Liver (tissue), 9 donors: ENCODE measurements around the gene MUC21. TPM values are rescaled to one million over a fixed set of nuclear protein-coding genes. Genes with fewer than 3 reads are reported as not detected.

Experiments used
- DNase-seq: peaks from one replicate; pipeline ENCODE4 v3.0.0-alpha.2; 2017; ENCODE audit warnings: low spot score
- H3K27ac ChIP-seq, 2 donors: one replicate each; pipeline ENCODE4 v1.7.0; 2013; ENCODE audit warnings: inconsistent platforms in 2 of 2, low read length in 2 of 2, control low read depth in 1 of 2, low read depth in 1 of 2, mild to moderate bottlenecking in 1 of 2
- H3K27me3 ChIP-seq, 4 donors: one replicate each; pipeline versions ENCODE4 v1.6.1 to v1.7.0; 2013; ENCODE audit warnings: low read length in 3 of 4, inconsistent platforms in 1 of 4, mild to moderate bottlenecking in 1 of 4, moderate library complexity in 1 of 4; ENCODE audit not compliant: control insufficient read depth in 4 of 4, insufficient read depth in 4 of 4
- H3K36me3 ChIP-seq, 4 donors: one replicate each; pipeline versions ENCODE4 v1.6.1 to v1.7.0; 2013; ENCODE audit warnings: low read length in 3 of 4, mild to moderate bottlenecking in 3 of 4, low read depth in 1 of 4, moderate library complexity in 1 of 4; ENCODE audit not compliant: control insufficient read depth in 4 of 4, insufficient read depth in 3 of 4
- H3K4me1 ChIP-seq, 4 donors: one replicate each; pipeline versions ENCODE4 v1.6.1 to v1.7.0; 2013; ENCODE audit warnings: low read length in 3 of 4, mild to moderate bottlenecking in 3 of 4, moderate library complexity in 1 of 4; ENCODE audit not compliant: control insufficient read depth in 4 of 4, insufficient read depth in 4 of 4
- H3K4me3 ChIP-seq, 3 donors: one replicate each; pipeline versions ENCODE4 v1.6.1 to v1.7.0; 2013; ENCODE audit warnings: low read length in 3 of 3, control low read depth in 1 of 3, low read depth in 1 of 3, mild to moderate bottlenecking in 1 of 3
- H3K9ac ChIP-seq, 2 donors: one replicate each; pipeline ENCODE4 v1.7.0; 2013; ENCODE audit warnings: low read length in 2 of 2, mild to moderate bottlenecking in 2 of 2, moderate library complexity in 2 of 2, control low read depth in 1 of 2, low read depth in 1 of 2
- H3K9me3 ChIP-seq, 4 donors: one replicate each; pipeline versions ENCODE4 v1.6.1 to v1.7.0; 2013; ENCODE audit warnings: low read length in 3 of 4; ENCODE audit not compliant: control insufficient read depth in 4 of 4
- CTCF ChIP-seq: fragments of 150-350 bp; IDR thresholded peaks from 2 replicates; pipeline ENCODE4 v1.5.1; 2017; ENCODE audit warnings: improper control_type of control experiment, low read depth, low read length; ENCODE audit not compliant: missing input control
- EGR1 ChIP-seq, 2 donors: IDR thresholded peaks; 2 replicates each; pipeline ENCODE4 v1.6.1; 2016 to 2018; ENCODE audit warnings: antibody characterized with exemption in 2 of 2, low read depth in 2 of 2
- FOXA1 ChIP-seq: IDR thresholded peaks from 2 replicates; pipeline ENCODE4 v1.6.1; 2016; ENCODE audit warnings: antibody characterized with exemption
- FOXA2 ChIP-seq: IDR thresholded peaks from 2 replicates; pipeline ENCODE4 v1.6.1; 2016; ENCODE audit warnings: antibody characterized with exemption
- GABPA ChIP-seq, 2 donors: IDR thresholded peaks in 1 of 2; conservative IDR thresholded peaks in 1 of 2; 2 replicates each; pipeline ENCODE4 v1.6.1; 2016; ENCODE audit warnings: antibody characterized with exemption in 2 of 2, mild to moderate bottlenecking in 1 of 2, moderate library complexity in 1 of 2
- HNF4A ChIP-seq, 2 donors: conservative IDR thresholded peaks; 2 replicates each; pipeline ENCODE4 v1.6.1; 2016; ENCODE audit warnings: antibody characterized with exemption in 2 of 2, mild to moderate bottlenecking in 2 of 2
- HNF4G ChIP-seq: IDR thresholded peaks from 2 replicates; pipeline ENCODE4 v1.6.1; 2016; ENCODE audit warnings: antibody characterized with exemption
- JUND ChIP-seq, 2 donors: IDR thresholded peaks; 2 replicates each; pipeline ENCODE4 v1.6.1; 2016; ENCODE audit warnings: antibody characterized with exemption in 2 of 2
- MAX ChIP-seq: IDR thresholded peaks from 2 replicates; pipeline ENCODE4 v1.6.1; 2016; ENCODE audit warnings: antibody characterized with exemption
- NR2F2 ChIP-seq: IDR thresholded peaks from 2 replicates; pipeline ENCODE4 v1.6.1; 2016; ENCODE audit warnings: antibody characterized with exemption
- RAD21 ChIP-seq, 2 donors: IDR thresholded peaks; 2 replicates each; pipeline ENCODE4 v1.6.1; 2016; ENCODE audit warnings: antibody characterized with exemption in 2 of 2, mild to moderate bottlenecking in 2 of 2
- RXRA ChIP-seq, 2 donors: IDR thresholded peaks; 2 replicates each; pipeline ENCODE4 v1.6.1; 2017 to 2018; ENCODE audit warnings: antibody characterized with exemption in 2 of 2, mild to moderate bottlenecking in 1 of 2
- SP1 ChIP-seq: IDR thresholded peaks from 2 replicates; pipeline ENCODE4 v1.6.1; 2018; ENCODE audit warnings: antibody characterized with exemption, mild to moderate bottlenecking
- TAF1 ChIP-seq: conservative IDR thresholded peaks from 2 replicates; pipeline ENCODE4 v1.6.1; 2016; ENCODE audit warnings: antibody characterized with exemption, mild to moderate bottlenecking
- YY1 ChIP-seq: IDR thresholded peaks from 2 replicates; pipeline ENCODE4 v1.6.1; 2016; ENCODE audit warnings: antibody characterized with exemption, mild to moderate bottlenecking
- WGBS: extraction: QIAGEN DNeasy Blood & Tissue Kit; methylation state at CpG from one replicate; pipeline ENCODE4 v1.1.7; 2013; 5-methylcytosine and 5-hydroxymethylcytosine counted together
- polyA plus RNA-seq, 2 donors: library from polyadenylated mRNA; stranded (reverse) in 1 of 2; unstranded in 1 of 2; fragments of 200-250 nt in 1 of 2; fragments of >200 nt in 1 of 2; fragmentation: Nextera tagmentation in 1 of 2; extraction: Ambion mirVana in 1 of 2; gene quantifications; one replicate each; pipeline versions ENCODE4 v1.2.1 to v1.2.3, GENCODE V29; 2013 to 2015
- total RNA-seq, 2 donors: library from RNA; depleted of rRNA; stranded (reverse); fragments of >200 nt; gene quantifications; one replicate each; pipeline ENCODE4 v1.2.3, GENCODE V29; 2014
- TF ChIP-seq, protein P1 (sequence below): IDR thresholded peaks from 2 replicates; pipeline ENCODE4 v1.6.1; 2016; ENCODE audit warnings: antibody characterized with exemption, mild to moderate bottlenecking
- TF ChIP-seq, protein P2 (sequence below): IDR thresholded peaks from 2 replicates; pipeline ENCODE4 v1.6.1; 2016; ENCODE audit warnings: antibody characterized with exemption
- TF ChIP-seq, protein P3 (sequence below): IDR thresholded peaks from 2 replicates; pipeline ENCODE4 v1.6.1; 2016; ENCODE audit warnings: antibody characterized with exemption
- donor health status: healthy.
- donor health status: healthy.
- donor health status: healthy.
- donor health status: healthy.
- donor health status: healthy.

Gene MUC21
- total and polyA plus RNA-seq, 4 donors, result 0.02 TPM; not detected in 3

GRCh38 chr6:30944051-30944450 is 39.5 kb upstream of the MUC21 start:
- H3K4me3 ChIP-seq, result no peak overlapping the region
- H3K36me3 ChIP-seq, result no peaks in the 10 kb centered on the region
- no peak overlapping the region for H3K27ac ChIP-seq
- H3K9me3 ChIP-seq, result no peaks in the 10 kb centered on the region
- H3K27me3 ChIP-seq, result peaks cover 0 to 2% (median 0%) of the 10 kb centered on the region in 4 donors
- no peak overlapping the region for H3K9ac ChIP-seq
- no peak for DNase-seq
- H3K4me1 ChIP-seq, result no peaks in the 10 kb centered on the region
- TF ChIP-seq NR2F2, result no peak
- TF ChIP-seq RXRA (IDR thresholded peaks at IDR 0.05), result no peak
- no peak for TF ChIP-seq RAD21 (IDR thresholded peaks at IDR 0.05)
- no peak for TF ChIP-seq TAF1
- no peak for TF ChIP-seq GABPA (IDR thresholded peaks at IDR 0.05 in 1 of 2, conservative IDR thresholded peaks at IDR 0.05 in 1 of 2)
- TF ChIP-seq HNF4G, result no peak
- no peak for TF ChIP-seq MAX
- no peak for TF ChIP-seq FOXA2
- no peak for TF ChIP-seq HNF4A (conservative IDR thresholded peaks at IDR 0.05)
- no peak for TF ChIP-seq SP1
- TF ChIP-seq EGR1 (IDR thresholded peaks at IDR 0.05; ENCODE audit: low read depth in 2 of 2), result no peak
- no peak for TF ChIP-seq JUND (IDR thresholded peaks at IDR 0.05)
- TF ChIP-seq, protein P1, sequence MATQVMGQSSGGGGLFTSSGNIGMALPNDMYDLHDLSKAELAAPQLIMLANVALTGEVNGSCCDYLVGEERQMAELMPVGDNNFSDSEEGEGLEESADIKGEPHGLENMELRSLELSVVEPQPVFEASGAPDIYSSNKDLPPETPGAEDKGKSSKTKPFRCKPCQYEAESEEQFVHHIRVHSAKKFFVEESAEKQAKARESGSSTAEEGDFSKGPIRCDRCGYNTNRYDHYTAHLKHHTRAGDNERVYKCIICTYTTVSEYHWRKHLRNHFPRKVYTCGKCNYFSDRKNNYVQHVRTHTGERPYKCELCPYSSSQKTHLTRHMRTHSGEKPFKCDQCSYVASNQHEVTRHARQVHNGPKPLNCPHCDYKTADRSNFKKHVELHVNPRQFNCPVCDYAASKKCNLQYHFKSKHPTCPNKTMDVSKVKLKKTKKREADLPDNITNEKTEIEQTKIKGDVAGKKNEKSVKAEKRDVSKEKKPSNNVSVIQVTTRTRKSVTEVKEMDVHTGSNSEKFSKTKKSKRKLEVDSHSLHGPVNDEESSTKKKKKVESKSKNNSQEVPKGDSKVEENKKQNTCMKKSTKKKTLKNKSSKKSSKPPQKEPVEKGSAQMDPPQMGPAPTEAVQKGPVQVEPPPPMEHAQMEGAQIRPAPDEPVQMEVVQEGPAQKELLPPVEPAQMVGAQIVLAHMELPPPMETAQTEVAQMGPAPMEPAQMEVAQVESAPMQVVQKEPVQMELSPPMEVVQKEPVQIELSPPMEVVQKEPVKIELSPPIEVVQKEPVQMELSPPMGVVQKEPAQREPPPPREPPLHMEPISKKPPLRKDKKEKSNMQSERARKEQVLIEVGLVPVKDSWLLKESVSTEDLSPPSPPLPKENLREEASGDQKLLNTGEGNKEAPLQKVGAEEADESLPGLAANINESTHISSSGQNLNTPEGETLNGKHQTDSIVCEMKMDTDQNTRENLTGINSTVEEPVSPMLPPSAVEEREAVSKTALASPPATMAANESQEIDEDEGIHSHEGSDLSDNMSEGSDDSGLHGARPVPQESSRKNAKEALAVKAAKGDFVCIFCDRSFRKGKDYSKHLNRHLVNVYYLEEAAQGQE, result no peak
- no peak for TF ChIP-seq CTCF
- no peak for TF ChIP-seq YY1
- TF ChIP-seq, protein P2, sequence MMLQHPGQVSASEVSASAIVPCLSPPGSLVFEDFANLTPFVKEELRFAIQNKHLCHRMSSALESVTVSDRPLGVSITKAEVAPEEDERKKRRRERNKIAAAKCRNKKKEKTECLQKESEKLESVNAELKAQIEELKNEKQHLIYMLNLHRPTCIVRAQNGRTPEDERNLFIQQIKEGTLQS, result no peak
- TF ChIP-seq FOXA1, result no peak
- TF ChIP-seq, protein P3, sequence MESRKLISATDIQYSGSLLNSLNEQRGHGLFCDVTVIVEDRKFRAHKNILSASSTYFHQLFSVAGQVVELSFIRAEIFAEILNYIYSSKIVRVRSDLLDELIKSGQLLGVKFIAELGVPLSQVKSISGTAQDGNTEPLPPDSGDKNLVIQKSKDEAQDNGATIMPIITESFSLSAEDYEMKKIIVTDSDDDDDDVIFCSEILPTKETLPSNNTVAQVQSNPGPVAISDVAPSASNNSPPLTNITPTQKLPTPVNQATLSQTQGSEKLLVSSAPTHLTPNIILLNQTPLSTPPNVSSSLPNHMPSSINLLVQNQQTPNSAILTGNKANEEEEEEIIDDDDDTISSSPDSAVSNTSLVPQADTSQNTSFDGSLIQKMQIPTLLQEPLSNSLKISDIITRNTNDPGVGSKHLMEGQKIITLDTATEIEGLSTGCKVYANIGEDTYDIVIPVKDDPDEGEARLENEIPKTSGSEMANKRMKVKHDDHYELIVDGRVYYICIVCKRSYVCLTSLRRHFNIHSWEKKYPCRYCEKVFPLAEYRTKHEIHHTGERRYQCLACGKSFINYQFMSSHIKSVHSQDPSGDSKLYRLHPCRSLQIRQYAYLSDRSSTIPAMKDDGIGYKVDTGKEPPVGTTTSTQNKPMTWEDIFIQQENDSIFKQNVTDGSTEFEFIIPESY, result no peak
- WGBS, result 89% methylated on average over 4 of the region's 4 CpGs

DNA sequence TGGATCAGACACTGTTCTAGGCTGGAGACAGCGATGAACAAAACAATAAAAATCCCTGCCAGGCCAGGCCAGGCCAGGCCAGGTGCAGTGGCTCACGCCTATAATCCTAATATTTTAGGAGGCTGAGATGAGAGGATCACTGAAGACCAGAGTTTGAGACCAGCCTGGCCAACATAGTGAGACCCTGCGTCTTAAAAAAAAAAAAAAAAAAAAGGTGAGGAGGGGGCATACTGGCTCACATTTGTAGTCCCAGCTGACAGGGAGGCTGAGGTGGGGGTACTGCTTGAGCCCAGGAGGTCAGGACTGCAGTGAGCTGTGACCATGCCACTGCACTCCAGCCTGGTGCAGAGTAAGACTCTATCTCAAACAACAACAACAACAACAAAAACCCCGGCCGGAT is 38.2 kb upstream of the MUC21 start:
- Histone ChIP-seq H3K4me1 (no peaks in the 10 kb centered on the region), H3K36me3 (no peaks in the 10 kb centered on the region), H3K27ac (no peak overlapping the region), H3K9ac (no peak overlapping the region), H3K9me3 (no peaks in the 10 kb centered on the region), H3K4me3 (no peak overlapping the region), H3K27me3 (peaks cover 0 to 2% (median 0%) of the 10 kb centered on the region in 4 donors)
- no peak for DNase-seq
- WGBS, result 83% methylated on average over 5 of the region's 5 CpGs
- no peak for TF ChIP-seq EGR1 (IDR thresholded peaks at IDR 0.05; ENCODE audit: low read depth in 2 of 2)
- TF ChIP-seq FOXA2, result no peak
- TF ChIP-seq FOXA1, result no peak
- TF ChIP-seq, protein P1, result no peak
- no peak for TF ChIP-seq HNF4G
- TF ChIP-seq CTCF, result no peak
- no peak for TF ChIP-seq GABPA (IDR thresholded peaks at IDR 0.05 in 1 of 2, conservative IDR thresholded peaks at IDR 0.05 in 1 of 2)
- no peak for TF ChIP-seq MAX
- no peak for TF ChIP-seq TAF1
- TF ChIP-seq JUND (IDR thresholded peaks at IDR 0.05), result no peak
- TF ChIP-seq RAD21 (IDR thresholded peaks at IDR 0.05), result no peak
- no peak for TF ChIP-seq SP1
- TF ChIP-seq HNF4A (conservative IDR thresholded peaks at IDR 0.05), result no peak
